Retinal pigment epithelial cell (primary cell): ENCODE measurements around the gene FNDC3B.
A peak's percentile ranks its signal among the peaks of the same experiment; 100 is the strongest.

Experiments used
- DNase-seq: peaks from one replicate; pipeline ENCODE4 v3.0.0-alpha.2; 2010; ENCODE audit warnings: low read depth
- H3K4me3 ChIP-seq: 2 replicates; pipeline ENCODE4 v1.5.1; 2011; ENCODE audit warnings: mild to moderate bottlenecking, low read length, control low read depth, moderate library complexity
- TF ChIP-seq, protein P1 (sequence below): conservative IDR thresholded peaks from 2 replicates; pipeline ENCODE4 v1.5.1; 2011; ENCODE audit warnings: low read depth, low read length, control low read depth, inconsistent platforms

Gene FNDC3B

DNA sequence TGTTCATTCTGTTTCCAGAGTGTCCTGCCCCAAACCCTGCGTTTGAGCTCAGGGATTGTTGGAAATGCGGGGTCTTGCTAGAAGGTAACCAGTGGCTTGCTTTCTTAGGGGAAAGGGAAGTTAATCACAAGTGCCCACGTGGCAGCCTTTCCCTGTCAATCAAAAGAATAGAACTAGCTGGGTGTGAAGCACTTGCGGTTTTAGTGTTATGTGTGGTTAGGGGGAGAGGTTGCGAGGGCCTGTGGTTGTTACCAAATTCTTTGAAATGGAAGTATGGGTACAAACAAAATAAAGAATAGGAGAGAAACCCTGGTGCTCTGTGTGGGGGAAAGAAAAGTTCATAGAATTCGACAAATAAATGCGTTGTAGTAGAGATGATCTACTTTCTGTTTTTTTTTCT lies 67.6 kb downstream of the FNDC3B start:
- TF ChIP-seq, protein P1, sequence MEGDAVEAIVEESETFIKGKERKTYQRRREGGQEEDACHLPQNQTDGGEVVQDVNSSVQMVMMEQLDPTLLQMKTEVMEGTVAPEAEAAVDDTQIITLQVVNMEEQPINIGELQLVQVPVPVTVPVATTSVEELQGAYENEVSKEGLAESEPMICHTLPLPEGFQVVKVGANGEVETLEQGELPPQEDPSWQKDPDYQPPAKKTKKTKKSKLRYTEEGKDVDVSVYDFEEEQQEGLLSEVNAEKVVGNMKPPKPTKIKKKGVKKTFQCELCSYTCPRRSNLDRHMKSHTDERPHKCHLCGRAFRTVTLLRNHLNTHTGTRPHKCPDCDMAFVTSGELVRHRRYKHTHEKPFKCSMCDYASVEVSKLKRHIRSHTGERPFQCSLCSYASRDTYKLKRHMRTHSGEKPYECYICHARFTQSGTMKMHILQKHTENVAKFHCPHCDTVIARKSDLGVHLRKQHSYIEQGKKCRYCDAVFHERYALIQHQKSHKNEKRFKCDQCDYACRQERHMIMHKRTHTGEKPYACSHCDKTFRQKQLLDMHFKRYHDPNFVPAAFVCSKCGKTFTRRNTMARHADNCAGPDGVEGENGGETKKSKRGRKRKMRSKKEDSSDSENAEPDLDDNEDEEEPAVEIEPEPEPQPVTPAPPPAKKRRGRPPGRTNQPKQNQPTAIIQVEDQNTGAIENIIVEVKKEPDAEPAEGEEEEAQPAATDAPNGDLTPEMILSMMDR: no peak
- DNase-seq: peak; percentile 69
- H3K4me3 ChIP-seq: no peak overlapping the region

DNA sequence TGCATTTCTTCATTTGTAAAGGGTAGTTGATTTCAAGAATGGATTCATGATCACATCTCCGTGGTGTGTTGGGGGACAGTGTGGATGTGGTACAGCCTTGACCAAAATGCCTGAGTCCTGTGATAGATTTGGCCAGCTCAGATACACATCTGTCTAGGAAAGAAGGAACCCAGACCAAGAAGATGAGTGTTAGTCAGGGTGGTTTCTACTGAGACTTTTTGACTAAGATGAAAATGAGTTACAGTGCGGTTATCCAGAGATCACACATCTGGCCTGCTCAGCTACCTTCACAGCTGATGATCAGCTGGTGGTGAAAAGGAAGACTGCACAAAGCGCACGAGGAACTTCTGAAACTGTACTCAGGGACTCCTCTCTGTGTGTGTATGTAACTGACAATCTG lies 68.0 kb downstream of the FNDC3B start:
- no peak overlapping the region for H3K4me3 ChIP-seq
- no peak for DNase-seq
- TF ChIP-seq, protein P1: no peak

DNA sequence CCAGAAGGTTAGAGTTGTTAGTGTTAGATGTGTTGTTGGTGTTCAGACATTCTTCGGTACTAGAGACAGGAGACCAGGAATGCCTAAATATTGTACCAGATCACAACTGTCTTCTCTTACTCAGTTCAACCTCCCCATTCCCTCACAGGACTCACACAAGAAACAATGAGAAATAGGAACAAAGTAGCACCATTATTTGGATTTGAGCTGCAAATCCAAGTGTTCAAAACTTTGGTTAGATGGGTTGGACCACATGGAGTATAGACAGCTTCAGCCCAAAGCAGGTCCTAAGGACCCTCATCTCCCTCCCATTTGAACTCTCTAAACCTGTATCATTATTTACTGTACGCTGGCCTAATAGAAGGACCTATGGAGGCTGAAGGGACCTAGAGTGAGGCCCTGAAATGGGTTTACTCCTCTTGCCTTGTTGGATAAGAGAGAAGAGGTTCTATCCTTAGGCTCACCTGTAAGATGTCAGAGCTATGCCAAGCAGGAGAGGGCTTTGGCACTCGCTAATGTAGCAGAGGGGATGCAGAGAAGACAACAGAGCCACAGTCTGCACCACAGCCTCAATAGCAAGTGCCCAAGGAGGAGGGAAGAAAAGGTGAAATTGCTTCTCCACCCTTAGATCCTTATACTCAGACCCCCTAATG lies 70.9 kb downstream of the FNDC3B start:
- no peak for DNase-seq
- TF ChIP-seq, protein P1: no peak
- no peak overlapping the region for H3K4me3 ChIP-seq

DNA sequence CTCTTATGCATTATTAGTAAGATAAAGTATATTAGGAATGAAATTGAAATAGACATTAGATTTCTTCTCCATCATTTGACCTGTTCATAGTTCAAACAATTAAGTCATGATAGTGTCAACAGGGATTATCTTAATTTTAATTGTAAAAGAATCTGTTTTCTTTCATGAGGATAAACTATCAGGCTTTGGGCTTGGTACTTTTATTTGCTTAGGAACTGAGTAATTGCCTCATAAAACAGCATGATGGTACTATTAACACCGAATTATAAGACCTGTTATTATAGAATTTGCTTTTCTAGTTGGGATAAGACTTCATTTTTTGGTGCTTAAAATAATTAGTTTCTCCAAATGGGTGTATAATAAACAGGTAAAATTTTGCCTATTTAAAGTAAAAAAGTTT lies 71.8 kb downstream of the FNDC3B start:
- DNase-seq: no peak
- TF ChIP-seq, protein P1: no peak
- H3K4me3 ChIP-seq: no peak overlapping the region

DNA sequence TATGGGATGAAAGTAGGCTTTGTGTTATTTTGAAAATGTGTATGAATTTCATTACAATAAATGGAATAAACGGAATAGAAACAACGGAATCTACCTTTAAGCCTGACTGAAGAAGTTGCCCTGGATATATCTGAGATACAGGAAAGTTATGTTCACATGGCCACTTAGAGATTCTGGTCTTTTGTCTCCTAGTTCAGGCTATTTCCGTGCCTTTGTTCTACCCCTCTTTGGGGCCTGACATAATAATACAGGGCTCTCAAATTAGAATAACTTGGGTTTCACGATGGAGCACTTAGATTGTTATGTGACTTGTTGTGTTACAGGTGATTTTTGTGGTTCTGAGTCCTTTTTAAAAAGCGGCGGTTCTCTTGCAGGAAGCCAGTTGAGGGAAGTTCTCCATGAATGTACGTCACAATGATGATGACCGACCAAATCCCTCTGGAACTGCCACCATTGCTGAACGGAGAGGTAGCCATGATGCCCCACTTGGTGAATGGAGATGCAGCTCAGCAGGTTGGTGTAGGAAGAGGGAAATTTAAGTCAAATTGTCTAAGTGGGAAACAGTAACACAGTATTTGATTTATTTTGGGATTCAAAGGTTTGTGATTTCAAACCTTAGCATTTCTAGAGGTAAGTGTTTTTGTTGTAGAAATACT lies 72.8 kb downstream of the FNDC3B start:
- TF ChIP-seq, protein P1: no peak
- no peak for DNase-seq
- no peak overlapping the region for H3K4me3 ChIP-seq

DNA sequence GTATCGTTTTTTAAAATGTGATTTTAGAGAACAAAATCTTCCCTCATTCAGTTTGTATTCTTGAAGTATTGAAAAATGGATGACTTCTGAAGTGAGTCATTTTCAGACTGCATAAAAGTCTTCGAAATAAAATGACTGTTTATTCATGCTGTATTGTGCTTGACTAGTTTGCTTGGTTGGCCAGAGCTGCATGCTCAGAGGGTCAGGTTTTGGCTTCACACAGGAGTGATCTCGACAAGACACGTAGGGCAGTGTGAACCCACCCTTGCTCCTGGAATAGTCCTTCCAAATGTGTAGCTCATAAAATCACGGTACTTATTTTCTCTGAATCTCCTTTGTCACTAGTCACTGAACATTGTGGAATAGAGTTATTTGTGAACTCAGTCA lies 73.3 kb downstream of the FNDC3B start:
- TF ChIP-seq, protein P1: no peak
- DNase-seq: no peak
- no peak overlapping the region for H3K4me3 ChIP-seq

DNA sequence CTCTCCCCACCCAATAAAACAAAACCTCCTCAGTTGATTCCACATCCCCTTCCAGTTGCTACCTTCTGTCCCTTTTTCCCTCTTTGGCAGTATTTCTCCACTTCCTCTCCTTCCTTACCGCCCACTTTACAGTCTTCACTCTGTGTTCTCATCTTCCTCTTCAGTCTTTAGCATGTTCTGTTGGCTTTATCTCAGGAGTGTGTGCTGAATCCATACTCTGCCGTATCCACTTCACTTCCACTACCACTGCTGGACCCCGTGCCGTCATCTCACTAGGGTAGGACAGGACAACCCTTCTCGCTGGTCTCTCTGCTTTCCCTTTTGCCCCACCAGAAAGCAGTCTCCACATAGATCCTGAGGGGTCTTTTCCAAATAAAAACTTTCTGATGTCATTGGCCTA lies 74.3 kb downstream of the FNDC3B start:
- DNase-seq: no peak
- TF ChIP-seq, protein P1: no peak
- no peak overlapping the region for H3K4me3 ChIP-seq
